ENCODE results near the gene CLSTN2. TPM values are rescaled to one million over a fixed set of nuclear protein-coding genes. Genes with fewer than 3 reads are reported as not detected.

Gene CLSTN2
- total RNA-seq, 2 experiments from 2014 or later: 0.08 TPM; not detected in 1

DNA sequence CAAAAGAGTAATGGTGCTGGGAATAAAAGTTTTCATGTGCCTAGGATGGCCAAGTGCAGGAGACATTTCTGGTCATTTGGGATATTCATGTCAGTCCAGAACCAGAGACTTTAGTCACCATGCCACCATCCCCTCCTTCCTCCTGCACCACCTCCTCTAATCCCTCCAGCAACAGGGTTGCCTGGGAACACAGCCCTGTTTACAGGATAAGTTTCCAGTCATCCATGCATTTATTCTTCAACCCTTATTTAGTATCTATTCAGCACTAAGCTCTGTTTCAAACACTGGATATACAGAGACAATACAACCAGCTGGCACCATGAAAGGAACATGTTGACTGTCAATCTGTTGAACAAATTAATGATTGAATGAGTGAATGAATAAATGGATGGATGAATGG, 211.7 kb downstream of the CLSTN2 start:
- no peaks in the 10 kb centered on the region for H3K27me3 Mint-ChIP-seq
- no peaks in the 10 kb centered on the region for H3K9me3 Mint-ChIP-seq
- DNase-seq: no peak
- no peaks in the 10 kb centered on the region for H3K4me1 Mint-ChIP-seq
- no peak overlapping the region for H3K4me3 Mint-ChIP-seq
- H3K27ac Mint-ChIP-seq: no peak overlapping the region
- no peaks in the 10 kb centered on the region for H3K36me3 Mint-ChIP-seq

DNA sequence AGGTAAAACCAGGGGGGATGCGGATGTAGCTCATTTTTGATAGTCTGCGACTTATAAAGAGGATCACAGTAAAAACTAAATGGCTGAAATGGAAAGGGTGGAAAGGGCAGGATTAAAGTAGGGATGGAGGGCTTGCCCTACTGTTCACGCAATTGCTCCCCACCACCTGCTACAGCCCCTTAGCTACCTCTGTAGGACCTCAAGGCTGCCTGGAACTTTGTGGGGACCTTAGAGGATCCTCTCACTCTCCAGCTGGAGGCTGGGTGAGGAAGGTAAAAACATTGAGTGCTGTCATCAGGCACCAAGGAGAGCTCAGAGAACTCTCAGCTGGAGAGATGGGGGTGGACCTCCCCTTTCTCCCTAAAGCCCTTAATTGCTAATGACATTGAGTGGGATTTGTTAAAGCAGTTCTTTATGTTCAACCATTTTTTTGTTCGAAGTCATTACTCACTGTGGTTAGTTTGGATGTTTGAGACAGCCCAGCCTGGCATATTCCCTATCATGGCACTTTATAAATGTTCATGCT, 213.0 kb downstream of the CLSTN2 start:
- H3K4me1 Mint-ChIP-seq: no peaks in the 10 kb centered on the region
- H3K9me3 Mint-ChIP-seq: no peaks in the 10 kb centered on the region
- DNase-seq: no peak
- H3K27me3 Mint-ChIP-seq: no peaks in the 10 kb centered on the region
- no peak overlapping the region for H3K27ac Mint-ChIP-seq
- H3K4me3 Mint-ChIP-seq: no peak overlapping the region
- H3K36me3 Mint-ChIP-seq: no peaks in the 10 kb centered on the region

DNA sequence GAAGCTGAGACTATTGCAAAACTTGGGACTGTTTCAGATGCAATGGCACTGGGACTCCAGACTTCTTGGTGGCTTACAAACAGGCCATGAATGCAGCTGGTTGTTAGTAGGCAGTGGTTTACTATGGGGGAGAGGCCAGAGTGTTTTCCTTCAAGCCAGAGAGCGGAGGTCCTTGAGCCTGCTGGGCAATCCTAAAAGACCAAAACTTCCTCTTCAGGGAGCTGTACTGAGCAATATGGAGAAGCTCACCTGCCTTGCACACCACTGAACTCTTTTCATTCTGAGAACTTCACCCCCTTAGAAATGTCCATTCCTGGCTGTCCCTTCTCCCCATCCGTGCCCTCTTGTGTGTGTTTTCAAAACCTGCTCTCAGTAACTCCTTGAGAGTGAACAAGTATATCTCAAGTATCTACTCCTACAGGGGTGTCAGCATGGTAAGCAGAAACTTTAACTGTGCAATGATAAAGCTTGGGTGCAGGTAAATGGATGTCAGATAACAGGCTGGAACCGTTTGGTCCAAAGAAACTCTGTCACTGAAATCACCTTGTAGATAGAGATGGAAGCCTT, 213.9 kb downstream of the CLSTN2 start:
- H3K27me3 Mint-ChIP-seq: no peaks in the 10 kb centered on the region
- no peaks in the 10 kb centered on the region for H3K36me3 Mint-ChIP-seq
- DNase-seq: no peak
- no peak overlapping the region for H3K27ac Mint-ChIP-seq
- no peaks in the 10 kb centered on the region for H3K4me1 Mint-ChIP-seq
- no peaks in the 10 kb centered on the region for H3K9me3 Mint-ChIP-seq
- H3K4me3 Mint-ChIP-seq: no peak overlapping the region

DNA sequence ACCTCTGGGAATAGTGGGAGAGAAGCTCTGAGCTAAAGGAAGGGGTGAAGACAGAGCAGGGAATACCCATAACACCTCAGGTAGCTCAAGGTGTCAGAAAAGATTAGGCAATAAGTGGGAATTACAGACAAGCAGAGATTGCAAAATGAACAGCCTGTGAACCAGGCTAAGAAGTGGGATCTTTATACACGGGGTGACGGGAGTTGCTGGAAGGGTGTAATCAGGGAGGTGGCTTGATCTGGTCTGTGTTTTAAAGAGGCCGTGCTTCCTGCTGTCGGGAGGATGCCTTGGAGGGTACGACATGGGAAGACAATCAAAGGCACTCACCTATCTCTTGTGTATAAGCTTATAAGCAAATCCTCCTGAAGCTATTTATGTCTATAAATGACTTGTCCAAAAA, 216.3 kb downstream of the CLSTN2 start:
- H3K4me1 Mint-ChIP-seq: no peaks in the 10 kb centered on the region
- no peaks in the 10 kb centered on the region for H3K27me3 Mint-ChIP-seq
- no peaks in the 10 kb centered on the region for H3K9me3 Mint-ChIP-seq
- DNase-seq: no peak
- no peak overlapping the region for H3K27ac Mint-ChIP-seq
- H3K36me3 Mint-ChIP-seq: no peaks in the 10 kb centered on the region
- H3K4me3 Mint-ChIP-seq: no peak overlapping the region

DNA sequence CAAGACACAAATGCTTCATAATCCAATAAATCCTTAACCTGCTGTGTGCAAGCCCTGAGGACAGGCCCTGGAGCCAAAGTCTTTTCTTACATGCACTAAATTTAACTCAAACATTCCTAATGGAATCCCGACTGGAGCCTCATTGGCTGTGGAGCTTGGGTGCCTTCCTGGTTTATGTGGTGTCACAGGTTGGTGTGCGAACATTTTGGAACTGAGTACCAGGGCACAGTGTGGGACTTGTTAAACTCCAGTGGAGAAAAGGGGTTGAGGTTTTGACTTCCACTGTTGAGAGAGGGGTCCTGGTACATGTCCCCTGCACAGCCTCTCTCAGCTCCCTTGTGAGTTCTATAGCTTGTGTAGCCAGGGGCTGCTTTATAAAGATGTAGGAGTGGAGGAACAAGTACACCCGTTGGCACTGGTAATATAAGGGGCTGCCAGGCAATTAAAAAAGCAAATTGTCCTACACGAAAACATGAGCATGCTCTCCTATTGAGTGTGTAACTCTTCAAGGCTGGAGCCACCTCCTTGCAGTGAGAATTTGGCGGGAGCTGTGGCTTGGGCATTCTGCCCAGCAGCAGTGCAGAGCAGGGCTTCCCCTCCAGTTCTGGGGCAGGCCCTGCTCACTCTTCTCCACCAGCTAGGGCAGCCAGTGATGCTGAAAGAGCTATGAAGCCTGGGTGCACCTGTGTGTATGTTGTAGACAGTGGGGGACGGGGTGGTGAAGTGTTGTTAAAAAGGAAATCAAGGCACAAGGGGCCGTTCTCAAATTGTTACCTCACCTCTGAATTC, 218.1 kb downstream of the CLSTN2 start:
- no peaks in the 10 kb centered on the region for H3K4me1 Mint-ChIP-seq
- H3K36me3 Mint-ChIP-seq: no peaks in the 10 kb centered on the region

DNA sequence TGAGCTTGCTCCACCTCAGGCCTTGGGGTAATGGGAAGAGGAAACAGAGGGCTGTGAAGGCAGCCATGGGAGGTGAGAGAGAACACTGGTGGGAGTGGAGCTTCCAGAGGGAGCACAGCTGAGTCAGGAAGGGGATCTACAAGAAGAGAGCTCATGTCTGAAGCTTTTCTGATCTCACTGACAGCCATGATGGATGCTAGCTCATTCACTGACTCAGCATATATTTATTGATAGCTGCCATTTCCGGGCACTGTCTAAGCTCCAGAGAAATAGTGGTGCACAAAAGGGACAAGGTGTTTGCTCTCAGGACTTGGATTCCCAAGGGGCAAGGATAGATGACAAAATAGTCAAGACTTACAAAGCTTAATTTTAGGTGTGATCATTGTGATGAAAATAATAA, 218.8 kb downstream of the CLSTN2 start:
- no peak overlapping the region for H3K27ac Mint-ChIP-seq
- H3K36me3 Mint-ChIP-seq: no peaks in the 10 kb centered on the region
- no peaks in the 10 kb centered on the region for H3K4me1 Mint-ChIP-seq
- H3K27me3 Mint-ChIP-seq: peaks cover 2% of the 10 kb centered on the region
- H3K4me3 Mint-ChIP-seq: no peak overlapping the region
- H3K9me3 Mint-ChIP-seq: no peaks in the 10 kb centered on the region
- DNase-seq: no peak

More for the DNA sequence above, 218.1 kb downstream of the CLSTN2 start:
- Mint-ChIP-seq H3K9me3 (no peaks in the 10 kb centered on the region), H3K27me3 (no peaks in the 10 kb centered on the region), H3K4me3 (no peak overlapping the region), H3K27ac (no peak overlapping the region)
- DNase-seq: no peak

DNA sequence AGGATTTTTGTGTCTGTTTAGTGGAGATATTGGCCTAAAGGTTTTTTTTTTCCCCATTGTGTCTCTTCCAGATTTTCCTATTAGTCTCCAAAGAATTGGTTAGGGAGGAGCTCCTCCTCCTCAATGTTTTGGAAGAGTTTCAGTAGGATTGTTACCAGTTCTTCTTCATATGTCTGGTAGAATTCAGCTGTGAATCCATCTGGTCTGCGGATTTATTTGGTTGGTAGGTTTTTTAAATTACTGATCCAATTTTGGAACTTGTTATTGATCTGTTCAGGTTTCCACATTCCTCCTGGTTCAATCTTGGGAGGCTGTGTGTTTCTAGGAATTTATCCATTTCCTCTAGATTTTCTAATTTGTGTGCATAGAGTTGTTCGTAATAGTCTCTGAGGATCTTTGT, 222.2 kb downstream of the CLSTN2 start:
- H3K4me1 Mint-ChIP-seq: no peaks in the 10 kb centered on the region
- H3K27me3 Mint-ChIP-seq: peaks cover 7% of the 10 kb centered on the region
- no peak overlapping the region for H3K4me3 Mint-ChIP-seq
- H3K9me3 Mint-ChIP-seq: no peaks in the 10 kb centered on the region
- DNase-seq: no peak
- no peaks in the 10 kb centered on the region for H3K36me3 Mint-ChIP-seq
- H3K27ac Mint-ChIP-seq: no peak overlapping the region

DNA sequence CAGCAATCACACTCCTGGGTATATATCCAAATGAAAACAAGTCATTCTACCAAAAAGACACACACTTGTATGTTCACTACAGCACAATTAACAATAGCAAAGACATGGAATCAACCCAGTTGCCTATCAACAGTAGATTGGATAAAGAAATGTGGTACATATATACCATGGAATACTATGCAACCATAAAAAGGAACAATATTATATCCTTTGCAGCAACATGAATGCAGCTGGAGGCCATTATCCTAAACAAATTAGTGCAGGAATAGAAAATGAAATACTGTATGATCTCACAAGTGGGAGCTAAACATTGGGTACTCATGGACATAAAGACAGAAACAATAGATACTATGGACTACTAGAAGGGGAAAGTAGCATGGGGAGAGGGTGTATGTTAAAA, 224.7 kb downstream of the CLSTN2 start:
- H3K27ac Mint-ChIP-seq: no peak overlapping the region
- no peaks in the 10 kb centered on the region for H3K4me1 Mint-ChIP-seq
- DNase-seq: no peak
- H3K36me3 Mint-ChIP-seq: no peaks in the 10 kb centered on the region
- peaks cover 9% of the 10 kb centered on the region for H3K27me3 Mint-ChIP-seq
- no peak overlapping the region for H3K4me3 Mint-ChIP-seq
- no peaks in the 10 kb centered on the region for H3K9me3 Mint-ChIP-seq

DNA sequence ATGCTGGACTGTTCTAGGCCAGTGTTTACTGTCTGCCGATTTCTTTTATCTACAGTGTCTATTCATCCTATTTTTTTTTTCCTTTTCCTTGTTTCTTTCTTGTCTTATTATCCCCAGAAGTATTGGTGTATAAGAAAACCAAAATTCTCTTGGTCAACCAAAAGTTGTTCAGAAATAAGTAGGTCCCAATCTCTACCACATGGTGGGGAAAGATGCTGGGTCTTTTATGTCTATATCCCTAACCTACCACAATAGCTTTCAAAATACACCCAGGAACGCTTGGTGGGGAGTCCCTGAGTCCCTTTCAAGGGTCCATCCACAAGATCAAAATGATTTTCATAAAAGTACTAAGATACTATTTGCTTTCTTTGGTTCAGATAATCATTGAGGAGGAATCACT, 225.6 kb downstream of the CLSTN2 start:
- no peaks in the 10 kb centered on the region for H3K9me3 Mint-ChIP-seq
- H3K4me3 Mint-ChIP-seq: no peak overlapping the region
- no peaks in the 10 kb centered on the region for H3K36me3 Mint-ChIP-seq

DNA sequence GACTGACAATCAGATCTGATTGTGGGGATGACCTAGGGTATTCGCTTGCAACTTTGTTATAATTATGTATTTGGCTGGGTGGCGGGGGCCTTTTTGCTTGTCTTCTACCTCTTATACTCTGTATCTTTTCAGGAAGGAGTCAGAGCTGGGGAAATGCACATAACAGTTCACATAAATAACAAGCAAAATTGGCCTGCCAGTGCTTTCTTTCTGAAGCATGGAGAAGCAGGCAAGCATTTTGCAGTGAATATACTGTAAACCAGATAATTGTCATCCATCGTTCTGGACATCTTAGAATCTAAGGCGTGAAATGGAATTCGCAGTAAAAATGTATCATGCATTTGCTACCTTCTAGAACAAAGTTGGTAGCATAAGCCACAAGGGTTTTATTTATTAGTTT, 227.6 kb downstream of the CLSTN2 start:
- Mint-ChIP-seq H3K4me1 (no peaks in the 10 kb centered on the region), H3K27ac (no peak overlapping the region), H3K27me3 (peaks cover 12% of the 10 kb centered on the region), H3K9me3 (no peaks in the 10 kb centered on the region), H3K36me3 (no peaks in the 10 kb centered on the region), H3K4me3 (no peak overlapping the region)
- no peak for DNase-seq

More for the DNA sequence above, 225.6 kb downstream of the CLSTN2 start:
- Mint-ChIP-seq H3K4me1 (no peaks in the 10 kb centered on the region), H3K27me3 (peaks cover 12% of the 10 kb centered on the region), H3K27ac (no peak overlapping the region)
- no peak for DNase-seq

DNA sequence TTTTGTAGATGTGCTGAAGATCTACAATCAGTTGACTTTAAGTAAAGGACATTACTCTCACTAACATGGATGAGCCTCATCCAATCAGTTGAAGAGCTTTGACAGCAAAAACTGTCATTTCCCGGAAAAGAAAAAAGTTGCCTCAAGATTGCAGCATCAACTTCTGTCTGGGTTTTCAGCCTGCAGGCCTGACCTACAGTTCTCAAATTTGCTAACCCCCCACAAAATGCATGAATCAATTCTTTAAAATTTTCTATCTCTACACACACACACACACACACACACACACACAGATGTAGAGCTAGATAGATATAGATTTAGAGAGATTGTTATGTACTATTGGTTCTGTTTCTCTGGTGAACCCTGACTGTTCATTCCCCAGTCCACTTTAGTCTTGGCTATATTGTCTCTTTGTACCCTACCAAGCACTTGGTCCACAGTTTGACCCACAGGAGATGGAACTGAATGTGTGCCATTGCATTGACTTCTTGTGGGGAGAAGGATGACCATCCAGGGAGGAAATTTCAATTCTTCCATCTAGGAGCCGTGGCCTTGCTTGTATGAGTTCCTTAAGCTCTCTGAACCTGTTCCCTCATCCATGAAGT, 228.3 kb downstream of the CLSTN2 start:
- no peak for DNase-seq
- no peak overlapping the region for H3K27ac Mint-ChIP-seq
- peaks cover 12% of the 10 kb centered on the region for H3K27me3 Mint-ChIP-seq
- no peak overlapping the region for H3K4me3 Mint-ChIP-seq
- H3K9me3 Mint-ChIP-seq: no peaks in the 10 kb centered on the region
- H3K4me1 Mint-ChIP-seq: no peaks in the 10 kb centered on the region
- H3K36me3 Mint-ChIP-seq: no peaks in the 10 kb centered on the region

DNA sequence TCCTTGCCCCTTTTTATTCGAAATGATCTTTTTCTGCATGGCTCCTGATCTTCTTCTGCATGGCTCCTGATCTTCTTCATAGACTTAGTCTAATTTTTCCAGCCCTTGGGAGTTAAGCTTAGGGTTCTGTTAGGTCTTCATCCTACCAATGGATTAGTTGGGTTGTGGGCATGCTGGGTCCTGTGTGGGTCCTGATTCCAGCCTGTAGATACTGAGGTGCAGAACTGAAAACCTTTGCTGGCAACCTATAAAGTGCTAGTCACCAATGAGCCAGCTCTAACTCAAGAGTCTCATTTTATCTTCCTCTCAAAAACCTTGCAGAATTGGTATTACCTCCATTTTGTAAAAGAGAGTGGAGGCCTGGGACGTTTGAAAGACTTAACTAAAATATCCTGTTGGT, 229.2 kb downstream of the CLSTN2 start:
- H3K9me3 Mint-ChIP-seq: peaks cover under 1% of the 10 kb centered on the region
- H3K4me1 Mint-ChIP-seq: no peaks in the 10 kb centered on the region
- H3K4me3 Mint-ChIP-seq: no peak overlapping the region

DNA sequence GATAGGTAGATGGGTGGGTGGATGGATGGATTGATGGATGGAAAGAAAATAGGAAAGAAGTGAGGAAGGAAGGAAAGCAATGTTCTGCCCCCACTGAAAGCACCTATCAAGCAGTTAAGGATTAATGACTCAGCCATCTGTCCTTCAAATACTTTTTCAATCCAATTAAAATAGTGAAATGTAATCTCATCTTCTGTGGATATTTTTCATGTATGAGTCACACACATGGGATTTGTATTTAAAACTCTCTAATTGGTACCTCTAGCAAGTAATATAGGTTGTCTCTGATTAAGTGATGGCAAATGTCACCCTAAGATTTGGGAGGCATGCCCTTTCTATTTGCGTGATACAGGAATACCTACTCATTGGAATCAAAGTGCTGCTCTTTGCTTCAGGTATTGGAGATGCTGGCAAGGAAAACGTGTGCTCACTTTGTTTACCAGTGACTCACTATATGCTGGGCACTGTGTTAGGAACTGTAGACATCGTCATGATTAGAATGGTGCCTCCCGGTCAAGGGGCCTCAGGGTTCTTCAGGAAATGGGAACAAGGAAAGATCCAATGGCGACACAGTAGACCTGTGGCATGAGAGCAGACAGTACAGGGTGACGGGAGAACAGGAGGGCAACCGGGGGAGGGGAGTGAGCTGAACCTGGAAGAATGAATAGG, 230.1 kb downstream of the CLSTN2 start:
- Mint-ChIP-seq H3K36me3 (no peaks in the 10 kb centered on the region), H3K27ac (no peak overlapping the region), H3K9me3 (peaks cover 2% of the 10 kb centered on the region), H3K4me1 (no peaks in the 10 kb centered on the region), H3K27me3 (peaks cover 9% of the 10 kb centered on the region), H3K4me3 (no peak overlapping the region)
- DNase-seq: no peak

More for the DNA sequence above, 229.2 kb downstream of the CLSTN2 start:
- Mint-ChIP-seq H3K36me3 (no peaks in the 10 kb centered on the region), H3K27me3 (peaks cover 8% of the 10 kb centered on the region), H3K27ac (no peak overlapping the region)
- DNase-seq: no peak

DNA sequence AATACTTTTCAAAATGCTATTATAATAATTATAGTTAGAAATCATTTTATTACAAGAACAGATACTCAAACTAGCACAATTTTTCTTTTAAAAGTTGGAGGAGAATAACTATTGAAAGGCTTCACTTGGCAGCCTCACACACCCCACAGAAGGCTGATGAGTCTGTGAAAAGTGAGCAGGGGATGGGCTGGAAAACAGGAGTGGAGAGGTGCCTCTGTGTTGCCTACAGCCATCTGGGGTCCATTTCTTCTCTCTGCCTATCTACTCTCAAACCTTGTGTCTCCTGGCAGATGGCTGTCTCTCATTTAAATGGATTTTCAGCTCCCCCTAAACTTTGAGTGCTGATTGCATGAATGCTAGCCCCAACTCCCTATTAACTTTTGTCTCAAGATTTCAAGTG, 230.8 kb downstream of the CLSTN2 start:
- Mint-ChIP-seq H3K27ac (no peak overlapping the region), H3K36me3 (no peaks in the 10 kb centered on the region), H3K27me3 (peaks cover 12% of the 10 kb centered on the region), H3K4me3 (no peak overlapping the region), H3K4me1 (no peaks in the 10 kb centered on the region), H3K9me3 (peaks cover 3% of the 10 kb centered on the region)
- DNase-seq: no peak

Data from activated naive CD8-positive, alpha-beta T cell treated with anti-CD3 and anti-CD28 coated beads for 36 hours (primary cell).